Thyroid gland (tissue), 4 donors: ENCODE data around the gene OVOL2.

Source experiments
- POLR2A ChIP-seq, 2 donors: fragments of 450-650 bp; IDR thresholded peaks; one replicate each; pipeline ENCODE4 v1.6.1; 2017; ENCODE audit warnings: antibody characterized with exemption in 2 of 2, mild to moderate bottlenecking in 2 of 2, moderate library complexity in 1 of 2
- TF ChIP-seq, protein P1 (sequence below), 6 experiments: fragments of 200-600 bp in 3 of 6; fragments of 450-650 bp in 3 of 6; sonication (generic) in 3 of 6; IDR thresholded peaks; one replicate each; pipeline ENCODE4 v1.5.1; 2016 to 2019; ENCODE audit warnings: antibody characterized with exemption in 6 of 6, mild to moderate bottlenecking in 2 of 6, inconsistent platforms in 1 of 6, moderate library complexity in 1 of 6

DNA sequence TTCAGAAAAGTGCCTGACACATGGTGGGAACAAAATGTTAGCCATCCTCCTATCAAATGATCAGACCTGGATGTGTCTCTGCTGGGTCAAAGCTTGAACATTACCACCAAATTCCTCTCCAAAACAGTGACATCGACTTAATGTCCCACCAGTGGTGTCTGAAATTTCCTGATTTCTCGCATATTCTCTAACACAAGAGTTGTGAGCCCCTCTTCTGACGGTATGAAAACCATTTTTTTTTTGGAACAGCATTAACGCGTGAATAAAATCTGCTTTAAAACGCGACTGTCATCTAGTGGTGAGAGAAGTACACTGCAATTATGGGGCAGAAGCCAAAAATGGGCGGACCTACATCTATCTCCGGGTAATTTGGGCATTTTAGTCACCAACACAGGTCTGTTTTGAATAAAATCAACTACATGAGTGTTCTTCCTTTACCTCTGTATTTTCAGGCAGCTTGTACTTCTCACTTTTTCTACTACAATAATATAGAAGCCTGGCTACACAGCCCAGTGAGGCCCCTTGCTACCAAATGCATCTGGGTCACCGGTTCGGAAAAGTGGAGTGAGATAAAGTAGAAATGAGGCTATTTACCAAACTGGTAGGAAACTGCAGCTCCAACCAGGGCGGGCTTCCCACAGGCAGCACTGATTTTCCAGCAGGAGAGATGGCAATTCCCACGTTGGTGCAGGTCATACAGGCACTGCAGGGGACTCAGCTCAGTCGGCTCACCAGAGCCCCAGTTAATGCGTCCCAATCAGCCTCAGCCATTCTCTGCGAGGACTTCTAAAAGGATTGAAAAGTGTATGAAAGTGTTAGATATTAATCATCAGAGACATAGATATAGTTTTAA, 61.5 kb downstream of the OVOL2 start:
- TF ChIP-seq, protein P1, sequence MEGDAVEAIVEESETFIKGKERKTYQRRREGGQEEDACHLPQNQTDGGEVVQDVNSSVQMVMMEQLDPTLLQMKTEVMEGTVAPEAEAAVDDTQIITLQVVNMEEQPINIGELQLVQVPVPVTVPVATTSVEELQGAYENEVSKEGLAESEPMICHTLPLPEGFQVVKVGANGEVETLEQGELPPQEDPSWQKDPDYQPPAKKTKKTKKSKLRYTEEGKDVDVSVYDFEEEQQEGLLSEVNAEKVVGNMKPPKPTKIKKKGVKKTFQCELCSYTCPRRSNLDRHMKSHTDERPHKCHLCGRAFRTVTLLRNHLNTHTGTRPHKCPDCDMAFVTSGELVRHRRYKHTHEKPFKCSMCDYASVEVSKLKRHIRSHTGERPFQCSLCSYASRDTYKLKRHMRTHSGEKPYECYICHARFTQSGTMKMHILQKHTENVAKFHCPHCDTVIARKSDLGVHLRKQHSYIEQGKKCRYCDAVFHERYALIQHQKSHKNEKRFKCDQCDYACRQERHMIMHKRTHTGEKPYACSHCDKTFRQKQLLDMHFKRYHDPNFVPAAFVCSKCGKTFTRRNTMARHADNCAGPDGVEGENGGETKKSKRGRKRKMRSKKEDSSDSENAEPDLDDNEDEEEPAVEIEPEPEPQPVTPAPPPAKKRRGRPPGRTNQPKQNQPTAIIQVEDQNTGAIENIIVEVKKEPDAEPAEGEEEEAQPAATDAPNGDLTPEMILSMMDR (IDR thresholded peaks at IDR 0.05), result peak; percentile 92 to 100 (median 98)
- no peak for TF ChIP-seq POLR2A (IDR thresholded peaks at IDR 0.05)
